Naive thymus-derived CD4-positive, alpha-beta T cell (primary cell): ENCODE data around the gene MACROD2. TPM values are rescaled to one million over a fixed set of nuclear protein-coding genes. Genes with fewer than 3 reads are reported as not detected.

ENCODE experiments used
- ATAC-seq: fragments of 150-1000 bp; cut with Tn5 transposase; 2 replicates; pipeline ENCODE4 v1.10.0; 2021; ENCODE audit warnings: mild to moderate bottlenecking, moderate library complexity
- CTCF ChIA-PET: fragments of 350-600 bp; sonication (Branson Sonifier 250); formaldehyde crosslinking; loops from one replicate; lab custom pipeline; 2021; ENCODE audit warnings: antibody characterized with exemption; lab: Charles Lee
- POLR2A ChIA-PET: fragments of 350-600 bp; sonication (Branson Sonifier 250); formaldehyde crosslinking; loops from one replicate; lab custom pipeline; 2021; ENCODE audit warnings: antibody characterized with exemption, inconsistent platforms; lab: Charles Lee
- DNase-seq, 9 donors: peaks; one replicate each; pipeline versions ENCODE4 v3.0.0 to v3.0.0-alpha.2; 2020 to 2022; ENCODE audit warnings: mixed read lengths in 1 of 9
- H3K27ac ChIP-seq: one replicate; pipeline ENCODE4 v1.7.0; 2013; ENCODE audit warnings: mild to moderate bottlenecking, low read depth, low read length, moderate library complexity
- H3K27me3 ChIP-seq, 2 donors: one replicate each; pipeline ENCODE4 v1.7.0; 2013; ENCODE audit warnings: low read length in 2 of 2, mild to moderate bottlenecking in 2 of 2, moderate library complexity in 2 of 2; ENCODE audit not compliant: control insufficient read depth in 2 of 2, insufficient read depth in 2 of 2
- H3K36me3 ChIP-seq, 3 experiments: 1 replicate in 2 of 3; 2 replicates in 1 of 3; pipeline ENCODE4 v1.7.0; 2013; ENCODE audit warnings: low read length in 3 of 3, mild to moderate bottlenecking in 3 of 3, moderate library complexity in 1 of 3; ENCODE audit not compliant: insufficient read depth in 3 of 3, control insufficient read depth in 2 of 3
- H3K4me1 ChIP-seq, 2 donors: one replicate each; pipeline ENCODE4 v1.7.0; 2013; ENCODE audit warnings: low read length in 2 of 2, mild to moderate bottlenecking in 2 of 2, moderate library complexity in 1 of 2; ENCODE audit not compliant: control insufficient read depth in 2 of 2, insufficient read depth in 2 of 2
- H3K4me3 ChIP-seq: 2 replicates; pipeline ENCODE4 v1.7.0; 2013; ENCODE audit warnings: mild to moderate bottlenecking, low read length
- H3K9me3 ChIP-seq, 3 experiments: 1 replicate in 2 of 3; 2 replicates in 1 of 3; pipeline ENCODE4 v1.7.0; 2013; ENCODE audit warnings: low read length in 3 of 3; ENCODE audit not compliant: control insufficient read depth in 2 of 3
- H3K27ac Mint-ChIP-seq, 9 donors: one replicate each; pipeline ENCODE4 v1.8.0; 2020 to 2022; ENCODE audit warnings: mixed read lengths in 9 of 9, mild to moderate bottlenecking in 8 of 9, moderate library complexity in 5 of 9, inconsistent platforms in 2 of 9
- H3K27me3 Mint-ChIP-seq, 5 donors: one replicate each; pipeline ENCODE4 v1.8.0; 2021 to 2022; ENCODE audit warnings: mixed read lengths in 5 of 5, mild to moderate bottlenecking in 1 of 5
- H3K36me3 Mint-ChIP-seq, 5 donors: one replicate each; pipeline ENCODE4 v1.8.0; 2020 to 2022; ENCODE audit warnings: mixed read lengths in 5 of 5, mild to moderate bottlenecking in 3 of 5, inconsistent platforms in 1 of 5
- H3K4me1 Mint-ChIP-seq, 7 donors: one replicate each; pipeline ENCODE4 v1.8.0; 2020 to 2022; ENCODE audit warnings: mixed read lengths in 7 of 7, mild to moderate bottlenecking in 3 of 7, inconsistent platforms in 1 of 7
- H3K4me3 Mint-ChIP-seq, 10 donors: one replicate each; pipeline ENCODE4 v1.8.0; 2020 to 2022; ENCODE audit warnings: mild to moderate bottlenecking in 10 of 10, mixed read lengths in 10 of 10, moderate library complexity in 6 of 10, inconsistent platforms in 2 of 10
- H3K9me3 Mint-ChIP-seq, 11 donors: one replicate each; pipeline ENCODE4 v1.8.0; 2020 to 2022; ENCODE audit warnings: mixed read lengths in 11 of 11, mild to moderate bottlenecking in 4 of 11, inconsistent platforms in 1 of 11, moderate library complexity in 1 of 11
- intact Hi-C, 2 donors: fragments of 100-400 bp; cut with micrococcal nuclease; formaldehyde crosslinking; loops; one replicate each; pipeline ENCODE4 v1.15.1; 2023
- polyA plus RNA-seq, 2 donors: library from polyadenylated mRNA; unstranded; fragments of 300-500 nt; fragmentation: Illumina TruSeq; gene quantifications; one replicate each; pipeline ENCODE4 v1.2.3, GENCODE V29; 2021
- total RNA-seq, 6 experiments: library from RNA in 5 of 6; stranded (reverse) in 5 of 6; gene quantifications; 1 replicate in 5 of 6; 2 replicates in 1 of 6; pipeline ENCODE4 v1.2.3 and lab custom pipeline; 2021 to 2026

The MACROD2 gene
- total and polyA plus RNA-seq, 7 experiments from 2014 or later = 0.27 to 0.86 (median 0.34) TPM; not detected in 4

GRCh38 chr20:15220778-15221565 lies 1225.7 kb downstream of the MACROD2 start:
- Mint-ChIP-seq H3K27me3 (no peaks in the 10 kb centered on the region), H3K4me3 (no peak overlapping the region), H3K36me3 (no peaks in the 10 kb centered on the region), H3K9me3 (peaks cover 0 to 20% (median 4%) of the 10 kb centered on the region in 11 donors), H3K27ac (no peak overlapping the region), H3K4me1 (no peaks in the 10 kb centered on the region)
- Histone ChIP-seq H3K27ac (no peak overlapping the region), H3K36me3 (no peaks in the 10 kb centered on the region), H3K27me3 (no peaks in the 10 kb centered on the region), H3K4me3 (no peak overlapping the region), H3K9me3 (no peaks in the 10 kb centered on the region), H3K4me1 (no peaks in the 10 kb centered on the region)
- intact Hi-C loops = no loop called here
- DNase-seq (no peak), ATAC-seq (no peak)
- POLR2A ChIA-PET = no interaction called here
- CTCF ChIA-PET = no interaction called here

DNA sequence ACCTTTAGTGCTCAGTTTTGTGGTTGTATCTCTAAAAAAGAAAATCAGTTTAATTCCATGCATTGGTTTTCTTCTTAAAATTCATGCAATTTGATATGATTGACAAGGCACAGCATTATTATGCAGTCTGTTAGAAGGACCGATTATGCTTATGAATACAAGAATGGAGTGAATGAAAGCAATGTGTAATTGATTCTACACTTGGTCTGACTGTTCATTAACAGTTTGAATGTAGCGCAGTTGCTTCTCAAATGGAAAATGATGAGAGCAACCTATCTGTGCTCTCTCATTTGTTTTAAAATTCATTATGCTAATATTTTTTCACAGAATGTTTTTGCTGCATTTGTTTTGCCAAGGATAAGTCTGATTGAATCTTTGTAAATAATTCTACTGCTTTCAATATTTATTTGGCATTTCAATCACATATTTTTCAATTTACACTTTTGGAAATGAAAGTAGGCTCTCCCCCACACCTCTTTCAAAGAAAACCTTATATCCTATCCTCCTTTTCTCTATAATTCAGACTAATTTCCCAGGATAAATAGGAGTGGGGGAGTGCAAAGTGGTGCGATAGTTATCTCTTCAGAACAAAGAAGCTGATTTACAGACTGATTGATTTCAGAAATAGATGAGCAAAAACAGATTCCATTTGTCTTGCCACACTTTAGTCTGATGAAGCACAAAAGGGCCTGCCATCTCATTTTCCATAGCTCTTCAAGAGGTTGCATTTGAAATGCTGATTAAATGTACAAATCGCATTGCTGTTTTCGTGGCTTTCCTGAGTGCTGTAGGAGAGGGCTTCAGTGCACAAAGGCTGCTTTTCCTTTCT lies 1227.4 kb downstream of the MACROD2 start:
- no peak for DNase-seq
- H3K27me3 Mint-ChIP-seq = no peaks in the 10 kb centered on the region

GRCh38 chr20:15224199-15224598 lies 1228.9 kb downstream of the MACROD2 start:
- H3K4me1 ChIP-seq = no peaks in the 10 kb centered on the region
- Mint-ChIP-seq H3K36me3 (no peaks in the 10 kb centered on the region), H3K9me3 (peaks cover 0 to 15% (median 2%) of the 10 kb centered on the region in 11 donors), H3K27ac (no peak overlapping the region), H3K4me1 (no peaks in the 10 kb centered on the region), H3K27me3 (no peaks in the 10 kb centered on the region), H3K4me3 (no peak overlapping the region)
- no peak overlapping the region for H3K27ac ChIP-seq
- no peaks in the 10 kb centered on the region for H3K27me3 ChIP-seq
- no peak for DNase-seq
- intact Hi-C loops = no loop called here
- H3K4me3 ChIP-seq = no peak overlapping the region
- ChIA-PET CTCF (no interaction called here), POLR2A (no interaction called here)
- no peaks in the 10 kb centered on the region for H3K36me3 ChIP-seq
- no peak for ATAC-seq
- no peaks in the 10 kb centered on the region for H3K9me3 ChIP-seq

More for the DNA sequence above, 1227.4 kb downstream of the MACROD2 start:
- ChIA-PET CTCF (no interaction called here), POLR2A (no interaction called here)
- H3K4me1 ChIP-seq = no peaks in the 10 kb centered on the region
- H3K27ac ChIP-seq = no peak overlapping the region
- Mint-ChIP-seq H3K9me3 (peaks cover 0 to 20% (median 4%) of the 10 kb centered on the region in 11 donors), H3K4me1 (no peaks in the 10 kb centered on the region), H3K4me3 (no peak overlapping the region), H3K27ac (no peak overlapping the region), H3K36me3 (no peaks in the 10 kb centered on the region)
- no peaks in the 10 kb centered on the region for H3K27me3 ChIP-seq
- no peak for ATAC-seq
- no peak overlapping the region for H3K4me3 ChIP-seq
- no peaks in the 10 kb centered on the region for H3K36me3 ChIP-seq
- H3K9me3 ChIP-seq = no peaks in the 10 kb centered on the region
- intact Hi-C loops = no loop called here

- Mint-ChIP-seq H3K36me3 (no peaks in the 10 kb centered on the region), H3K27ac (no peak overlapping the region), H3K9me3 (peaks cover 0 to 19% (median 2%) of the 10 kb centered on the region in 11 donors), H3K4me1 (no peaks in the 10 kb centered on the region), H3K4me3 (no peak overlapping the region), H3K27me3 (no peaks in the 10 kb centered on the region)
- Histone ChIP-seq H3K36me3 (no peaks in the 10 kb centered on the region), H3K27me3 (no peaks in the 10 kb centered on the region), H3K4me3 (no peak overlapping the region), H3K4me1 (no peaks in the 10 kb centered on the region), H3K27ac (no peak overlapping the region), H3K9me3 (no peaks in the 10 kb centered on the region)
- ATAC-seq (no peak), DNase-seq (no peak)
- ChIA-PET POLR2A (no interaction called here), CTCF (no interaction called here)
- intact Hi-C loops = no loop called here
These were observed 1231.8 kb downstream of the MACROD2 start for GRCh38 chr20:15227102-15227501.

- DNase-seq = no peak
- ChIA-PET CTCF (no interaction called here), POLR2A (no interaction called here)
- Histone ChIP-seq H3K4me1 (no peaks in the 10 kb centered on the region), H3K36me3 (no peaks in the 10 kb centered on the region), H3K27me3 (no peaks in the 10 kb centered on the region), H3K4me3 (no peak overlapping the region), H3K27ac (no peak overlapping the region), H3K9me3 (no peaks in the 10 kb centered on the region)
- Mint-ChIP-seq H3K36me3 (no peaks in the 10 kb centered on the region), H3K27ac (no peak overlapping the region), H3K4me1 (no peaks in the 10 kb centered on the region), H3K4me3 (no peak overlapping the region), H3K27me3 (no peaks in the 10 kb centered on the region), H3K9me3 (peaks cover 0 to 15% (median 1%) of the 10 kb centered on the region in 11 donors)
- intact Hi-C loops = no loop called here
- ATAC-seq = no peak
These were observed 1236.9 kb downstream of the MACROD2 start for GRCh38 chr20:15232243-15232642.

GRCh38 chr20:15235471-15236198 lies 1240.3 kb downstream of the MACROD2 start:
- no peaks in the 10 kb centered on the region for H3K4me1 Mint-ChIP-seq
- ChIA-PET POLR2A (no interaction called here), CTCF (no interaction called here)
- DNase-seq = no peak
- no peaks in the 10 kb centered on the region for H3K36me3 Mint-ChIP-seq
- no peak for ATAC-seq
- H3K9me3 ChIP-seq = no peaks in the 10 kb centered on the region
- H3K36me3 ChIP-seq = no peaks in the 10 kb centered on the region
- H3K27me3 Mint-ChIP-seq = peaks cover 0 to 3% (median 0%) of the 10 kb centered on the region in 5 donors
- H3K4me3 Mint-ChIP-seq = no peak overlapping the region
- H3K9me3 Mint-ChIP-seq = peaks cover 0 to 16% (median 2%) of the 10 kb centered on the region in 11 donors
- no peak overlapping the region for H3K4me3 ChIP-seq
- intact Hi-C loops = no loop called here
- no peaks in the 10 kb centered on the region for H3K4me1 ChIP-seq
- no peaks in the 10 kb centered on the region for H3K27me3 ChIP-seq
- H3K27ac ChIP-seq = no peak overlapping the region
- no peak overlapping the region for H3K27ac Mint-ChIP-seq
